ENCODE measurements around the gene PRCC.
A peak's percentile ranks its signal among the peaks of the same experiment; 100 is the strongest.

The PRCC gene, protein sequence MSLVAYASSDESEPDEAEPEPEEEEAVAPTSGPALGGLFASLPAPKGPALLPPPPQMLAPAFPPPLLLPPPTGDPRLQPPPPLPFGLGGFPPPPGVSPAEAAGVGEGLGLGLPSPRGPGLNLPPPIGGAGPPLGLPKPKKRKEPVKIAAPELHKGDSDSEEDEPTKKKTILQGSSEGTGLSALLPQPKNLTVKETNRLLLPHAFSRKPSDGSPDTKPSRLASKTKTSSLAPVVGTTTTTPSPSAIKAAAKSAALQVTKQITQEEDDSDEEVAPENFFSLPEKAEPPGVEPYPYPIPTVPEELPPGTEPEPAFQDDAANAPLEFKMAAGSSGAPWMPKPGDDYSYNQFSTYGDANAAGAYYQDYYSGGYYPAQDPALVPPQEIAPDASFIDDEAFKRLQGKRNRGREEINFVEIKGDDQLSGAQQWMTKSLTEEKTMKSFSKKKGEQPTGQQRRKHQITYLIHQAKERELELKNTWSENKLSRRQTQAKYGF

GRCh38 chr1:156767101-156767878 lies at the start of gene PRCC:
Gene PRCC (plus strand): TSS chr1:156767535. CDS start chr1:156767772, 237 bp downstream.
- peak; percentile 100 for DNase-seq (ENCODE audit: low spot score)

DNA sequence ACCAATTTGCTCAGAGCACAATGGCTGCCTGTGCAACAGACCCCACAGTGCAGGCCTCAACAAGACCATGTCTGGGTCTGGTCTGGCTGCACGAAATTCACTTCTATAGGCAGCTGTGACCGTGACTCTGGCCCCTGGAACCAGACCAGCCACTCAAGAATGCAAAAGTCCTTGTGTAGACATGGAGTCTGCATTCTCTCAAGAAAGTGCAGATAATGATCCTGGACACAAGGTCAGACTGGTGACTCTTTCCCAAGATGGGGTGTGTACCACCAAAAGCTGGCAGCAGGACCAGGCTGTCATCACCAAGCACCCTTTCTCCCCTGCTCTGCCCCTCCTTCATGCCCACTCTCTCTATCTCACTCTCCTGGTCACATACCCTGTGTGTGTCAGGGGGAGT lies 46.2 kb upstream of the PRCC start:
- no peak for DNase-seq (ENCODE audit: low spot score)

- DNase-seq (ENCODE audit: low spot score): no peak
These were observed 45.8 kb upstream of the PRCC start for GRCh38 chr1:156721535-156721934.

- DNase-seq (ENCODE audit: low spot score): peak; percentile 86
These were observed 41.6 kb upstream of the PRCC start for GRCh38 chr1:156725683-156726280.

DNA sequence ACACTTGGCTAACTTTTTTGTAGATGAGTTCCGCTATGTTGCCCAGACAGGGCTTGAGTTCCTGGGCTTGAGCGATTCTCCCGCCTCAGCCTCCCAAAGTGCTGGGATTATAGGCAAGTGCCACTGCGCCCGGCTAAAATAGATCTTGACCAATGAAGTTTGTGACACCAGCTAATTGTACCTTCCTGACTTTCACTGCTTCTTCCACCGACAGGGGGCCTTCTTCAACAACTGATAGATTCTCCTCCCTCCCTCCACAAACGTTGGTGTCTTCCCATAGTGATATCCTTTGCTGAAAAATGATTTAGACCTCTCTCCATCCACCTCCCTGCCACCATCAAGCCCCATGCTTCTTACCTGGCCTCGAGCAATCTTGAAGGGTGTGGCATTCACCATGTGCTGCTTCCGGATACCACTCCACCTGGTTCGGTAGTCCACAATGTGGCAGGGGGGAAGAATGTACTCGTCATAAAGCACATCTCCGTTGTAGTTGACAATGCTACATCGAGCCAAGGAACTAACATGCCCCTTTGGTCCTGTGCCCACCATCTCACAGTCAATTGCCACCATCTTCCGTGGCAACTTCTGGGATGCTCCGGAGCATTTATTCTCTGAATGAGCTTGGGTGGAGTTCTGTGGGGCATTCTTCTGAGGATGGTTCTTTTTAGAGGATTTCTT lies 40.6 kb upstream of the PRCC start:
- no peak for DNase-seq (ENCODE audit: low spot score)

DNA sequence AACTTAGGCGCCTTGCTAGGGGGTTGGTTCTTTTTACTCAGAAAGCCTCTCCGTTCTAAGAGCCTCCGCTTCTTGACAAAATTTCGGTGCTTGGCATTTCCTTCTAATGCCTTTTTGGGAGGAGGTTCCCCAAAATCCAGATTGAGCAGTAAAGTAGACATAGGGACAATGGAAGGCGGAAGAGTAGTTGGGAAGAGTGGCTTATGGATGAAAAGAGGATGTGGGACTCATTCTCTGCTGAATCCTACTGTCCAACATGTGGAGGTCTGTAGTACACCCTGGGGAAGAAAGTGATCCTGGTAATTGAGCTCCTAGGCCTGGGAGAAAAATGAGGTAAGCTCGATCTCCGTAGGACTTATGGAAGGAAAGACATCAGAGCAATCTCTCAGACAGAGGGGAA lies 39.8 kb upstream of the PRCC start:
- DNase-seq (ENCODE audit: low spot score): no peak

DNA sequence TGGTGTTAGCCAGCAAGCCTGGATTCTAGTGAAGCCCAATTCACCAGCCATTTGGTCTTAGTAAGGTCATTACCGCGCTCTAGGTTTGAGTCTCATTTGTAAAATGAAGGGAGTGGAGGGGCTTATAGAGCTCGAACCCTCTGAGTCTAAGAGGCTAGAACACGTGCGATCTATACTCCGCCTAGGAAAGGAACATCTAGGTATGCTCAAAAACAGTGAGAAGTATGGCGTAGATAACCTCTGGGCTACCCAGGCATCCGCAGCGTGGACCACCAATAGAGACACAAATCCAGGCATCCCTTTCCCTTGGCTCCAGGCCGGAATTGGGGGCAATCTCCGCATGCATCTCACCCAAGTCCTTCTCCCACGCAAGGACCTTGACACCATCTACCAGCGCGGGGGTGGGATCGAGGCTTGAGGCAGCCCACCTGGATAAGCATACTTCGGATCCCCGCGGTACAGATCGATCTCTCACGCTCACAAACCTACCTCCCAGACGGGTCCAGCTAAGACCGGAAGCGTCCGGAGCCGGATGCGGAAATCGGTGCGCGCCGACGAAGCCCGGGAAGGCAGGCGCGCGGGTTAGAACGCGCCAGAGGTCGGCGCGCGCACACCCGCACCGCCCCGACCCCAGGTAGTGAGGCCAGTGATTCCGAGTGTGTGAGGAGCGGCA lies 39.3 kb upstream of the PRCC start, which contains the start of gene METTL25B:
METTL25B (plus strand) TSS at position 544 of the 673 bp plus-strand sequence. CDS start 636 bp downstream, outside the sequence.
- DNase-seq (ENCODE audit: low spot score): peak; percentile 70

DNA sequence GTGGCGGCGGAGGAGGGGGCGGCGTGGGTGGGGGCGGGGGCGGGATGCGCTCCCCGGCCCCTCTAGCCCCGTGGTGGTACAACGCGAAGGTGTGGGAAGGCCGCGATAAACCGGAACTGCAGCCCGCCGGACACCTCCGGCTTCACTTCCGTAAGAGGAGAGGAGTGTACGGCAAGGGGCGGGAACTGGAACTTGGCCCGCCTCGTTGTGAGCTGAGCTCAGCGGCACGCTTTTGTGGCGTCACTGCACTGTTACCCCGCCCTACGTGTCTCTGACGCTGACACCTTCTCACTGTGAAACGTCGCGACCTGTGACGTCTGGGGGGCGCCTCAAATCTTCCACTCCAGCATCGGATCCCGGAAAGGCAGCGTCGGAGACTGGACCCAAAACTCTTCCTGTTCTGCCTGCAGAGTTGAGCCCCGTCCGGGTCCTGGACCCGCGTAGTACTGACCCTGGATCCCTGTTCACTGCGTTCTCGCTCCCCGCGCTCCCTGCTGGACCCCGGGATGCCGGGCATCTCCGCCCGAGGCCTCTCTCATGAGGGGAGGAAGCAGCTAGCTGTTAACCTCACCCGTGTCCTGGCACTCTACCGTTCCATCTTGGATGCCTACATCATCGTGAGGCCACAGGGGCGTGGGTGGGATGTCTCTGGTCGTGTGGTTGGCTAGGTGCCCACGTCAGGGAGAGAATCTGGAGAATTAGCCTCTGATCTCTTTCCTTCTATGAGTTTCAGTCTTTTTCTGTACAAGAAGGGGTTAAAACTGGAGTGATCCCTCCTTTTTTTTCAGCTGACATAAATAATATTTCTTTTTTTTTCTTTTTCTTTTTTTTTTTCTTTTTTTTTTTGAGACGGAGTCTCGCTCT lies 38.5 kb upstream of the PRCC start, which contains the start of gene ISG20L2:
ISG20L2 (minus strand) TSS at position 168 of the 864 bp plus-strand sequence. CDS start 1,114 bp downstream, outside the sequence.
- DNase-seq (ENCODE audit: low spot score): peak; percentile 91

DNA sequence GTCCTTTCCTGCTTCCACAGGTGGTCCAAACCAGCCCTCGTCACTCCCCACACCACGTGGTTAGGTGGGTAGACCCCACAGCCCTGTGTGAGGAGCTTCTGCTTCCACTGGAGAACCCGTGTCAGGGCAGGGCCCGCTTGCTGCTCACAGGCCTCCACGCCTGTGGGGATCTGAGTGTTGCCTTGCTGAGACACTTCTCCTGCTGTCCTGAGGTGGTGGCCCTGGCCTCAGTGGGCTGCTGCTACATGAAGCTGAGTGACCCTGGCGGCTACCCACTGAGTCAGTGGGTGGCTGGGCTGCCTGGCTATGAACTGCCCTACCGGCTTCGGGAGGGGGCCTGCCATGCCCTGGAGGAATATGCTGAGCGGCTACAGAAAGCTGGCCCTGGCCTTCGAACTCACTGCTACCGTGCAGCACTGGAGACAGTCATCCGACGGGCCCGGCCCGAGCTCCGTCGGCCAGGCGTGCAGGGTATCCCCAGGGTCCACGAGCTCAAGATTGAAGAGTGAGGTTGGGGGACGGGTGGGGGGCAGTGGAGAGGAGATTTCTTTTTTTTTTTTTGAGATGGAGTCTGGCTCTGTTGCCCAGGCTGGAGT lies 33.2 kb upstream of the PRCC start:
- DNase-seq (ENCODE audit: low spot score): no peak

- no peak for DNase-seq (ENCODE audit: low spot score)
These were observed 28.9 kb upstream of the PRCC start for GRCh38 chr1:156738407-156738806.

GRCh38 chr1:156738916-156739315 lies 28.4 kb upstream of the PRCC start:
- no peak for DNase-seq (ENCODE audit: low spot score)

- peak; percentile 33 for DNase-seq (ENCODE audit: low spot score)
These were observed 27.0 kb upstream of the PRCC start for GRCh38 chr1:156740237-156740740.

DNA sequence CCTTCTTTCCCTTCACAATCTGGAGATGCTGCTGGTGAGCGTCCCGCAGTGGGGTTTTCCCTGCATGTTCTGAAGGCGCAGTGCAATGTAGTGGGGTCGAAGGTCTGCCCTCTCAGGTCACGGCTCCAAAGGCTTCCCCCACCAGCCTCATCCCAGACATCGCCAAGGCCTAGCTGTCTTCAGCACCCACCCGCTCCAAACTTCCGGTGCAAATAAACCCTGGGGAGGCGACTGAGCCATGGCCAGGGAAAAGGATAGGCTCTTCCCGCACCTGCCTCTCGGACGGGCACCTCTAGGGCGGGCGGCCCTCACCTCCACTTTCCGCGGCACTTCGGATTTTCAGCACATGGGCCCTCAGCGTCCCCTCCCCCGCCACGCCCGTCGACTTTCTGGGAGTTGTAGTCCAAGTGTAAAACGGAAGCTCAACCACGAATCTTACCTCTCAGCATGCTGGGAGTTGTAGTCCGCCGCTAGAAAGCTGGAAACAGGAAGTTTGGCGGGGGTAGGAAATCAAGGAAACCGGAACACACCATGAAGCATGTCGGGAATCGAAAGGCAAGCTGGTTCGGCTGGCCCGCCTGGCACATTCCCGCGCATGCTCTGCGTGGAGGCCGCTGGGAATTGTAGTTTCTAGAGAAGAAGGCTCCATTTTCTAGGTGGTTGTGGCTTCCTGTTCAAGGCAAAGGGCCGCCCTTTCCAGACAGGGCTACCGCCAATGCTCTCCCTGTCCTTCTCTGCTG lies 26.4 kb upstream of the PRCC start, which contains the start of gene MRPL24:
MRPL24 (minus strand) TSS at position 348 of the 740 bp plus-strand sequence. CDS start 2,384 bp downstream, outside the sequence.
- peak; percentile 100 for DNase-seq (ENCODE audit: low spot score)

GRCh38 chr1:156741481-156741983 lies 25.8 kb upstream of the PRCC start:
- no peak for DNase-seq (ENCODE audit: low spot score)

DNA sequence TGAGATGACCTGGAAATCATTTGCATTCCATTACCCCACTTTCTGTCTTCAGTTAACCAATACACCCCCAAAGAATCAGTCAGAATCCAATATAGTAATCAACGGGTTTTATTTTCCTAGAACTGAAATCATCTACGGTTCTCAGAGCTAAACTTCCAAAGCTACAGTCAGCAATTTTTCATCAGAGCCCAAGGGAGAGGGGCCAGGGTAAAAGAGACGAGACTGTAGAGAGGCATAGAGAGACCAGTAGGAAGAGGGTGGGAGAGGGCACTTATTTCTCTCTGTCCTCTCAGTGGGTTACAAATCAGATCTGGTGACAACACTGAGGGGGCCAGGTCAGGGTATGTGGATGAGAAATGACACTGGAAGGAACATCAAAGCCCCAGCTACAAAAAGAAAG lies 25.3 kb upstream of the PRCC start:
- DNase-seq (ENCODE audit: low spot score): no peak

DNA sequence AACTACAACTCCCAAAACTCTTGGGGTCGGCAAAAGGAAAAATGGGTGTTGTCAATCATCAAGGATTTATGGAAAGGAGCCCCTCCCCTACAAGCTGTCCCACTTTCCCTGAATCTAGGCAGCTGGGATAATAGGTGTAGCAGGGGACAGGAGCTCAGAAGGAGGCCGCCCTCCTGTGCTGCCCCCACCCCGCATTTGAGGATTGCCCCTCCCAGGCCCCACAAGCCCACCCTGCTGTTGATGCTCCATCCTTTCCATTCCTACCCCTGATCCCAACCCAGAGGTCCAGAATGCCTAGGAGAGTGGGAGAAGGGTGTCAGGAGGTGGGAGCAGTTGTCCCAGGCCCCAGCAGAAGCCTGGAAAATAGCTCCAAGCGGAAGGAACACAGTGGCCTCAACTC lies 24.5 kb upstream of the PRCC start:
- DNase-seq (ENCODE audit: low spot score): no peak

GRCh38 chr1:156743367-156744302 lies 23.7 kb upstream of the PRCC start:
- DNase-seq (ENCODE audit: low spot score): no peak
